Activated naive CD8-positive, alpha-beta T cell (primary cell): Measurements from ENCODE around the gene ALB.

Experiments used
- H3K27ac Mint-ChIP-seq: one replicate; pipeline ENCODE4 v1.8.0; 2021; ENCODE audit warnings: mixed read lengths
- H3K27me3 Mint-ChIP-seq: one replicate; pipeline ENCODE4 v1.8.0; 2021; ENCODE audit warnings: mixed read lengths
- H3K36me3 Mint-ChIP-seq: one replicate; pipeline ENCODE4 v1.8.0; 2021; ENCODE audit warnings: mixed read lengths
- H3K4me1 Mint-ChIP-seq: one replicate; pipeline ENCODE4 v1.8.0; 2021; ENCODE audit warnings: low read depth, mixed read lengths
- H3K4me3 Mint-ChIP-seq: one replicate; pipeline ENCODE4 v1.8.0; 2021; ENCODE audit warnings: mild to moderate bottlenecking, mixed read lengths
- H3K9me3 Mint-ChIP-seq: one replicate; pipeline ENCODE4 v1.8.0; 2021; ENCODE audit warnings: low read depth, mixed read lengths

The ALB gene

GRCh38 chr4:73432169-73433000 lies 28.3 kb downstream of the ALB start:
- Mint-ChIP-seq H3K27ac (no peak overlapping the region), H3K4me3 (no peak overlapping the region), H3K27me3 (peaks cover 8% of the 10 kb centered on the region), H3K9me3 (no peaks in the 10 kb centered on the region), H3K36me3 (no peaks in the 10 kb centered on the region), H3K4me1 (no peaks in the 10 kb centered on the region)

GRCh38 chr4:73433140-73433539 lies 29.1 kb downstream of the ALB start:
- H3K36me3 Mint-ChIP-seq: no peaks in the 10 kb centered on the region
- no peak overlapping the region for H3K27ac Mint-ChIP-seq
- H3K4me1 Mint-ChIP-seq: no peaks in the 10 kb centered on the region
- no peaks in the 10 kb centered on the region for H3K9me3 Mint-ChIP-seq
- peaks cover 6% of the 10 kb centered on the region for H3K27me3 Mint-ChIP-seq
- no peak overlapping the region for H3K4me3 Mint-ChIP-seq

DNA sequence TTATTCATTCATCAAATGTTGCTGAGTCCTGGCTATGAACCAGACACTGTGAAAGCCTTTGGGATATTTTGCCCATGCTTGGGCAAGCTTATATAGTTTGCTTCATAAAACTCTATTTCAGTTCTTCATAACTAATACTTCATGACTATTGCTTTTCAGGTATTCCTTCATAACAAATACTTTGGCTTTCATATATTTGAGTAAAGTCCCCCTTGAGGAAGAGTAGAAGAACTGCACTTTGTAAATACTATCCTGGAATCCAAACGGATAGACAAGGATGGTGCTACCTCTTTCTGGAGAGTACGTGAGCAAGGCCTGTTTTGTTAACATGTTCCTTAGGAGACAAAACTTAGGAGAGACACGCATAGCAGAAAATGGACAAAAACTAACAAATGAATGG lies 30.2 kb downstream of the ALB start:
- peaks cover 6% of the 10 kb centered on the region for H3K27me3 Mint-ChIP-seq
- H3K27ac Mint-ChIP-seq: no peak overlapping the region
- no peaks in the 10 kb centered on the region for H3K4me1 Mint-ChIP-seq
- H3K9me3 Mint-ChIP-seq: no peaks in the 10 kb centered on the region
- H3K36me3 Mint-ChIP-seq: no peaks in the 10 kb centered on the region
- H3K4me3 Mint-ChIP-seq: no peak overlapping the region

GRCh38 chr4:73435984-73436383 lies 31.9 kb downstream of the ALB start, which contains the start of gene AFP:
Gene AFP, plus strand, starts transcription at chr4:73436221. Its CDS starts 42 bp downstream, at chr4:73436263.
- Mint-ChIP-seq H3K27me3 (peaks cover 9% of the 10 kb centered on the region), H3K36me3 (no peaks in the 10 kb centered on the region), H3K4me3 (no peak within 1 kb of the TSS), H3K4me1 (no peaks in the 10 kb centered on the region), H3K27ac (no peak within 1 kb of the TSS), H3K9me3 (no peaks in the 10 kb centered on the region)

DNA sequence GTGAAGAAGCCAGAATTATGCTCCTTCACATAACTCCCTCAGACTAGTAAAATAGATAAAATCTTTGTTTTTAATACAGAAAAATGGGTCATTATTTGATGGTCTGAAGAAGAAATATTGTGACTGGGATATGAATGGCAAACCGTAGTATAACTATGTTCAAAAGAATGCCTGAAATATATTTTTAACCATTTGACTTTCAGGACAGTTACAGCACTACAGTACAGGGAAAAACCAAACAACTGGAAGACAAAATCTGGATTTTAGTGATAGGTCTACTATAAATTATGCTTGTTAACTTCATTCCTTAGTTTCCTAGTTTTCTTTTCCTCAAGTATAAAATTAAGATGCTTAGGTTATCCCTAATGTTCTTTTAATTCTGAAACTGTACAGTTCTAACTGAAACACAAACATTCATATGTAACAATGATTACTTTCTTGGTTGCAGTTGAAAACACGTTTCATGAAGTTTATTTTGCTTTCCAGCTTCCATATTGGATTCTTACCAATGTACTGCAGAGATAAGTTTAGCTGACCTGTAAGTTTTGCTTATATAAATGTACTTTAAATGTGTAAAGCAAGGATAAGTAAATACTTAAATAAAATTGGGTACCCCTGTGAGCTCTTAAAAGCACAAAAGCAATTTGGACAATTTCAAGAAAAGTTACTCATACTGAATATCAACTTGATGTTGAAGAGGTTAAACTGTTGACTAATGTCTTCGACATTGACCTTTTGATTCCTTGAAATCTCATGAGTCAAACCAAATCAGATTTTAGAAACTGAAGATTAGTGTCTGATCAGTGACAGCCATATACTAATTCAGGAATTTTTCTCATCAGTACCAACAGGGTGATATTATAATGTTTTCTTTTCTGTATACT lies 32.8 kb downstream of the ALB start:
- Mint-ChIP-seq H3K4me3 (no peak overlapping the region), H3K4me1 (no peaks in the 10 kb centered on the region), H3K27me3 (peaks cover 9% of the 10 kb centered on the region), H3K9me3 (no peaks in the 10 kb centered on the region), H3K27ac (no peak overlapping the region), H3K36me3 (no peaks in the 10 kb centered on the region)

GRCh38 chr4:73437558-73437956 lies 33.5 kb downstream of the ALB start:
- H3K36me3 Mint-ChIP-seq: no peaks in the 10 kb centered on the region
- no peak overlapping the region for H3K4me3 Mint-ChIP-seq
- H3K4me1 Mint-ChIP-seq: no peaks in the 10 kb centered on the region
- no peaks in the 10 kb centered on the region for H3K9me3 Mint-ChIP-seq
- no peak overlapping the region for H3K27ac Mint-ChIP-seq
- H3K27me3 Mint-ChIP-seq: peaks cover 9% of the 10 kb centered on the region

GRCh38 chr4:73438048-73438447 lies 34.0 kb downstream of the ALB start:
- H3K9me3 Mint-ChIP-seq: no peaks in the 10 kb centered on the region
- peaks cover 9% of the 10 kb centered on the region for H3K27me3 Mint-ChIP-seq
- H3K27ac Mint-ChIP-seq: no peak overlapping the region
- no peaks in the 10 kb centered on the region for H3K36me3 Mint-ChIP-seq
- H3K4me3 Mint-ChIP-seq: no peak overlapping the region
- no peaks in the 10 kb centered on the region for H3K4me1 Mint-ChIP-seq

- Mint-ChIP-seq H3K27me3 (peaks cover 9% of the 10 kb centered on the region), H3K9me3 (no peaks in the 10 kb centered on the region), H3K4me1 (no peaks in the 10 kb centered on the region), H3K36me3 (no peaks in the 10 kb centered on the region), H3K4me3 (no peak overlapping the region), H3K27ac (no peak overlapping the region)
Measured at GRCh38 chr4:73438582-73439215, 34.6 kb downstream of the ALB start.

GRCh38 chr4:73439445-73439844 lies 35.4 kb downstream of the ALB start:
- H3K27ac Mint-ChIP-seq: no peak overlapping the region
- no peaks in the 10 kb centered on the region for H3K9me3 Mint-ChIP-seq
- no peaks in the 10 kb centered on the region for H3K36me3 Mint-ChIP-seq
- H3K27me3 Mint-ChIP-seq: peaks cover 9% of the 10 kb centered on the region
- H3K4me3 Mint-ChIP-seq: no peak overlapping the region
- H3K4me1 Mint-ChIP-seq: no peaks in the 10 kb centered on the region

DNA sequence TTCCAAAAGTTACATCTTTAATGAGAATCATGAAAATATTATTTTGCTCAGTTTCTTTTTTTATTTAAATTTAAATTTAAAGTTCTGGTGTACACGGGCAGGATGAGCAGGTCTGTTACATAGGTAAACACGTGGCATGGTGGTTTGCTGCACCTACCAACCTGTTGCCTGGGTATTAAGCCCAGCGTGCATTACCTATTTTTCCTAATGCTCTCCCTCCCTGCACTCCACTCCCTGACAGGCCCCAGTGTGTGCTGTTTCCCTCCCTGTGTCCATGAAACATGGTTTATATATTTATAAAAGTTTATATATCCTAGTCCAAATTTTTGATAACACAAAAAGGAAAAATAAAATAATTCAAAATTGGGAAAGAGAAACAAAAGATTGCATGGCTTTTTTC lies 35.9 kb downstream of the ALB start:
- Mint-ChIP-seq H3K4me3 (no peak overlapping the region), H3K36me3 (no peaks in the 10 kb centered on the region), H3K4me1 (no peaks in the 10 kb centered on the region), H3K27ac (no peak overlapping the region), H3K9me3 (no peaks in the 10 kb centered on the region), H3K27me3 (peaks cover 9% of the 10 kb centered on the region)

- Mint-ChIP-seq H3K4me3 (no peak overlapping the region), H3K4me1 (no peaks in the 10 kb centered on the region), H3K36me3 (no peaks in the 10 kb centered on the region), H3K27ac (no peak overlapping the region), H3K27me3 (peaks cover 9% of the 10 kb centered on the region), H3K9me3 (no peaks in the 10 kb centered on the region)
Measured at GRCh38 chr4:73440653-73441052, 36.6 kb downstream of the ALB start.

GRCh38 chr4:73442275-73442674 lies 38.2 kb downstream of the ALB start:
- no peaks in the 10 kb centered on the region for H3K4me1 Mint-ChIP-seq
- no peaks in the 10 kb centered on the region for H3K36me3 Mint-ChIP-seq
- no peaks in the 10 kb centered on the region for H3K9me3 Mint-ChIP-seq
- H3K27ac Mint-ChIP-seq: no peak overlapping the region
- H3K4me3 Mint-ChIP-seq: no peak overlapping the region
- peaks cover 5% of the 10 kb centered on the region for H3K27me3 Mint-ChIP-seq

DNA sequence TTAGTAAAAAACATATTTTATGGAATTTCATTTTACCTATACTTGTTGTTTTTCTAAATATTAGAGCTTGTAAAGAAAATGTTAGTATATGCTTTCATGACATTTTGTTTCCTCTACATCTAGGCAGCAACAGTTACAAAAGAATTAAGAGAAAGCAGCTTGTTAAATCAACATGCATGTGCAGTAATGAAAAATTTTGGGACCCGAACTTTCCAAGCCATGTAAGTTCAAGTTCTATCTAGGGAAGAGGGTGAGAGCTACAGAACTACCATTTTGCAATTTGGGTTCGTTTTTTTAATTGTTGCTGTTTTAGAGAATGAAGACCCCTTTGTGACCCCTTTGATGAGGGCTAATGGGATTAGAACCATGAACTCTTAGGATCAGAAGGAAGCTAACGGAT lies 39.1 kb downstream of the ALB start:
- H3K9me3 Mint-ChIP-seq: no peaks in the 10 kb centered on the region
- no peaks in the 10 kb centered on the region for H3K4me1 Mint-ChIP-seq
- H3K36me3 Mint-ChIP-seq: no peaks in the 10 kb centered on the region
- no peak overlapping the region for H3K4me3 Mint-ChIP-seq
- H3K27ac Mint-ChIP-seq: no peak overlapping the region
- peaks cover 6% of the 10 kb centered on the region for H3K27me3 Mint-ChIP-seq

GRCh38 chr4:73445383-73446335 lies 41.6 kb downstream of the ALB start:
- H3K4me3 Mint-ChIP-seq: no peak overlapping the region
- H3K27ac Mint-ChIP-seq: no peak overlapping the region
- H3K27me3 Mint-ChIP-seq: peaks cover 3% of the 10 kb centered on the region
- H3K36me3 Mint-ChIP-seq: no peaks in the 10 kb centered on the region
- no peaks in the 10 kb centered on the region for H3K9me3 Mint-ChIP-seq
- no peaks in the 10 kb centered on the region for H3K4me1 Mint-ChIP-seq
